K562 (cell line): ENCODE measurements around the gene CSDE1. TPM values are rescaled to one million over a fixed set of nuclear protein-coding genes. Genes with fewer than 3 reads are reported as not detected.

ENCODE experiments used
- ETV5 ChIP-seq: sonication (generic); formaldehyde crosslinking; IDR thresholded peaks from 2 replicates; pipeline ENCODE4 v1.4.0; 2020; ENCODE audit warnings: low read depth, mild to moderate bottlenecking, missing genetic modification reagents
- KLF10 ChIP-seq: fragments of 250-450 bp; sonication (Bioruptor Pico); IDR thresholded peaks from 2 replicates; pipeline ENCODE4 v1.6.1; 2021; ENCODE audit warnings: matching md5 sums
- NCOA2 ChIP-seq, 2 experiments: fragments of 450-650 bp; IDR thresholded peaks; 2 replicates each; pipeline ENCODE4 v1.6.1; 2018; ENCODE audit warnings: mild to moderate bottlenecking in 2 of 2, moderate library complexity in 1 of 2; ENCODE audit not compliant: partially characterized antibody in 2 of 2
- NR1H2 ChIP-seq: sonication (generic); formaldehyde crosslinking; IDR thresholded peaks from 2 replicates; pipeline ENCODE4 v1.4.0; 2020; ENCODE audit warnings: mild to moderate bottlenecking, missing genetic modification reagents
- PREB ChIP-seq: sonication (generic); formaldehyde crosslinking; IDR thresholded peaks from 2 replicates; pipeline ENCODE4 v1.8.1; 2023; ENCODE audit warnings: mild to moderate bottlenecking, missing genetic modification reagents
- USF2 ChIP-seq: sonication (generic); formaldehyde crosslinking; IDR thresholded peaks from 2 replicates; pipeline ENCODE4 v1.5.0; 2020; ENCODE audit warnings: missing genetic modification reagents
- ZKSCAN1 ChIP-seq: fragments of 150-350 bp; IDR thresholded peaks from 2 replicates; pipeline ENCODE4 v1.6.1; 2016; ENCODE audit warnings: low read depth, low read length
- ZNF639 ChIP-seq, 2 experiments: fragments of 200-800 bp in 1 of 2; sonication (Bioruptor generic) in 1 of 2; sonication (generic) in 1 of 2; formaldehyde crosslinking in 1 of 2; IDR thresholded peaks in 1 of 2; conservative IDR thresholded peaks in 1 of 2; 2 replicates each; pipeline versions ENCODE4 v1.5.0 to v1.6.1; 2016 to 2020; ENCODE audit warnings: missing compliant biosample characterization in 1 of 2, missing genetic modification characterization in 1 of 2, missing genetic modification reagents in 1 of 2
- polyA plus RNA-seq, 8 experiments: library from polyadenylated mRNA; depleted of rRNA in 4 of 8; stranded (reverse) in 5 of 8; unstranded in 3 of 8; fragments of >200 nt; fragmentation: Nextera tagmentation in 2 of 8; fragmentation: Illumina TruSeq in 1 of 8; extraction: Ambion mirVana in 2 of 8; extraction: Trizol in 1 of 8; gene quantifications; 2 replicates each; pipeline versions ENCODE4 v1.2.1 to v1.2.3, GENCODE V29; 2011 to 2014; ENCODE audit warnings: inconsistent platforms in 1 of 8, missing spikeins in 1 of 8
- total RNA-seq, 7 experiments: library from RNA; depleted of rRNA in 6 of 7; stranded (reverse); fragments of >200 nt in 6 of 7; fragmentation: Illumina TruSeq in 2 of 7; extraction: Trizol in 2 of 7; gene quantifications; 2 replicates each; pipeline versions ENCODE4 v1.2.1 to v1.2.3, GENCODE V29; 2011 to 2021; ENCODE audit warnings: low replicate concordance in 1 of 7

The CSDE1 gene
- total and polyA plus RNA-seq, 9 of the 15 experiments (the other 6 are each of a cell fraction or from before 2014, with no cell fraction given) = 174 to 538 (median 403) TPM

GRCh38 chr1:114780344-114781226 is 22.8 kb upstream of the CSDE1 start, which contains the start of gene SIKE1 (continued):
- TF ChIP-seq ETV5 = peak; percentile 85
- no peak for TF ChIP-seq USF2
- TF ChIP-seq PREB = no peak
- no peak for TF ChIP-seq NCOA2 (IDR thresholded peaks at IDR 0.05; ENCODE audit: partially characterized antibody in 2 of 2)
- TF ChIP-seq KLF10 (CRISPR knock-in tag) = no peak
- TF ChIP-seq NR1H2 (CRISPR knock-in tag) = no peak
- TF ChIP-seq ZKSCAN1 = peak; percentile 32; the same call in 1 of the 2 replicates
- peak in 1 of 2 experiments; percentile 82; a peak in 2 of 4 replicates for TF ChIP-seq ZNF639 (CRISPR knock-in tag; conservative IDR thresholded peaks at IDR 0.05 in 1 of 2, IDR thresholded peaks at IDR 0.05 in 1 of 2)
